Esophagus squamous epithelium (tissue), 4 donors: ENCODE data around the gene MFAP4.

ENCODE experiments used
- POLR2A ChIP-seq, 4 donors: fragments of 450-650 bp; IDR thresholded peaks; one replicate each; pipeline ENCODE4 v1.6.1; 2017; ENCODE audit warnings: antibody characterized with exemption in 4 of 4, mild to moderate bottlenecking in 4 of 4, moderate library complexity in 3 of 4
- TF ChIP-seq, protein P1 (sequence below), 6 experiments: fragments of 450-650 bp in 4 of 6; fragments of 200-600 bp in 2 of 6; sonication (generic) in 2 of 6; IDR thresholded peaks; one replicate each; pipeline ENCODE4 v1.5.1; 2016 to 2019; ENCODE audit warnings: antibody characterized with exemption in 6 of 6, mild to moderate bottlenecking in 4 of 6, moderate library complexity in 4 of 6

DNA sequence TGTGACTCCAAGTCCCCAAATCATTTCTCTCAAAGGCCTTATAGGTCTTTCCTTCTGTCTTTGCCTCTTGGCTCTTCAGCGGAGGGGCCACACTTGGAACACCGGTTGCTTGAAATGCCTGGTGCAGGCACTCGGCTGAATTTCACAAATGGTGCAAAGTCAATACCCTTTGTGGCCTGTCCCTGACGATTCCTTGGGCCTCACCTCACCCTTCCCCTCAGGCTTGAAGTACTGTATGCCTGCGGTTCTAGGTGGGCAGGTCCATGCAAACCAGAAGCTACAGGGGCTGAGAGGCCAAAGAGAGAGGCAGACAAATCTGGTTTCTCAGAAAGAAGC is 20.4 kb downstream of the MFAP4 start:
- TF ChIP-seq, protein P1, sequence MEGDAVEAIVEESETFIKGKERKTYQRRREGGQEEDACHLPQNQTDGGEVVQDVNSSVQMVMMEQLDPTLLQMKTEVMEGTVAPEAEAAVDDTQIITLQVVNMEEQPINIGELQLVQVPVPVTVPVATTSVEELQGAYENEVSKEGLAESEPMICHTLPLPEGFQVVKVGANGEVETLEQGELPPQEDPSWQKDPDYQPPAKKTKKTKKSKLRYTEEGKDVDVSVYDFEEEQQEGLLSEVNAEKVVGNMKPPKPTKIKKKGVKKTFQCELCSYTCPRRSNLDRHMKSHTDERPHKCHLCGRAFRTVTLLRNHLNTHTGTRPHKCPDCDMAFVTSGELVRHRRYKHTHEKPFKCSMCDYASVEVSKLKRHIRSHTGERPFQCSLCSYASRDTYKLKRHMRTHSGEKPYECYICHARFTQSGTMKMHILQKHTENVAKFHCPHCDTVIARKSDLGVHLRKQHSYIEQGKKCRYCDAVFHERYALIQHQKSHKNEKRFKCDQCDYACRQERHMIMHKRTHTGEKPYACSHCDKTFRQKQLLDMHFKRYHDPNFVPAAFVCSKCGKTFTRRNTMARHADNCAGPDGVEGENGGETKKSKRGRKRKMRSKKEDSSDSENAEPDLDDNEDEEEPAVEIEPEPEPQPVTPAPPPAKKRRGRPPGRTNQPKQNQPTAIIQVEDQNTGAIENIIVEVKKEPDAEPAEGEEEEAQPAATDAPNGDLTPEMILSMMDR (IDR thresholded peaks at IDR 0.05): no peak
- no peak for TF ChIP-seq POLR2A (IDR thresholded peaks at IDR 0.05)
